HEK293 (cell line): ENCODE data around the gene AGAP1.

ENCODE experiments used
- CTCF ChIP-seq: fragments of 450-650 bp; formaldehyde crosslinking; IDR thresholded peaks from 2 replicates; pipeline ENCODE4 v1.5.1; 2016; ENCODE audit warnings: missing biosample characterization, missing genetic modification characterization
- ZNF175 ChIP-seq: fragments of 450-650 bp; formaldehyde crosslinking; IDR thresholded peaks from 2 replicates; pipeline ENCODE4 v1.5.1; 2016; ENCODE audit warnings: missing biosample characterization, missing genetic modification characterization
- ZNF280C ChIP-seq: fragments of 450-650 bp; formaldehyde crosslinking; IDR thresholded peaks from 2 replicates; pipeline ENCODE4 v1.5.1; 2016; ENCODE audit warnings: missing biosample characterization, missing genetic modification characterization
- ZNF624 ChIP-seq: fragments of 450-650 bp; formaldehyde crosslinking; IDR thresholded peaks from 2 replicates; pipeline ENCODE4 v1.5.1; 2017; ENCODE audit warnings: missing biosample characterization, missing genetic modification characterization

GRCh38 chr2:235864302-235864701 is 370.5 kb downstream of the AGAP1 start:
- TF ChIP-seq ZNF175 (no peak), CTCF (tag by site-specific recombination) (no peak), ZNF624 (tag by site-specific recombination) (no peak), ZNF280C (tag by site-specific recombination) (no peak)
